ENCODE results near the gene TASP1.
"Not testable (repeated sequence)": the region's sequence is repeated elsewhere in the genome, so short reads cannot be mapped to it uniquely, and the experiment has no call there.

The TASP1 gene

DNA sequence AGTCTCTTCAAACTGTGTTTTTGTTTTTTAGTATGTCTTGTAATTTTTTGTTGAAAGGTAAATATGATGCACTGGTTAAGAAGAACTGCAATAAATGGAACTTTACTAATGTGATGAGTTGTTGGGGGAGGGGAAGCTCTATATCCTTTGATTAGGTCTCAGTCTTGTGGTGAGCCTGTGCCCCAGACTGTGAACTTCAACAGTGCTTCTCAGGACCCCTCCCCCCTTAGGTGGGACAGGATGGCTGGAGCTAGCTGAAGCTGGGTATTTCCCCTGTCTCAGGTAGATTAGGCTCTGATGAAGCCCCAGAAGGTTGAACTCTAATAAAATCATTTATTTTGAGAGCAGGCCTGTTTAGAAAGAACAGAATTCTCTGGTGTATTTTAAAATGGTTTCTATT is 31.4 kb upstream of the TASP1 start:
- H3K9ac ChIP-seq (ENCODE audit: low read length) = no peak overlapping the region
- no peak overlapping the region for H3K4me3 ChIP-seq (ENCODE audit: low read length)
- H3K27ac ChIP-seq (ENCODE audit: low read depth, low read length) = no peak overlapping the region
- H3K27me3 ChIP-seq (ENCODE audit: control insufficient read depth, insufficient read depth, low read length) = peaks cover 3% of the 10 kb centered on the region
- no peaks in the 10 kb centered on the region for H3K4me1 ChIP-seq (ENCODE audit: control insufficient read depth, insufficient read depth, low read length)
- no peaks in the 10 kb centered on the region for H3K36me3 ChIP-seq (ENCODE audit: control insufficient read depth, insufficient read depth, low read length)

DNA sequence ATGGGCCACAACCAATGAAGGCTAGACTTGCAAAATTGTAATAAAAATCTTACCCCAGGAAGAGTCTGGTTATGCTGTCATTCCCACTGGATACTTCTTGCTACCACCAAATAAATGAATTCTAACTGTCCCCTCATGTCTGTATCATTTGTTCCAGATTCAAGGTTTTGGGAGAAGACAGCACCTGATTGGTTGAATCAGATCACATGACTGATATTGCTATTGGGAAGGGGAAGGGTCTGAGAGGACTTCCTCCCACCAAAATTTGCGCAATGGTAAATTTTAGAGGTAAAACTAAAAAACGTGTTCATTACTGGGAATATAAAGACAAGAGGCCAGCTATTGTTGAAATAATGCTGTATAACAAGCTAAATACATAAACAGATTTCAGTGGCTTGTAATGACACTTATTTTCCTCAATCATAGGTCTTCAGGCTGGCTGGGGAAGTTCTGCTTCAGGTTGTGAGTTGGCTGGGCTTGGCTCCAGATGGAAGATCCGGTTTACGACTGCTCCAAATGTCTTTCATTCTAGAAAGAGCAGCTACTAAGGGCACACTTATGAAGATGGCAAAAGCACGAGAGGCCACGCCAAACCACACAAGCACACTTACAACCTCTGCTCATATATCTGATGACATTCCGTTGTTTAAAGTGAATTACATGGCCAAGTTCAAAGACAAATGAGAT is 27.1 kb upstream of the TASP1 start:
- H3K27me3 ChIP-seq (ENCODE audit: control insufficient read depth, insufficient read depth, low read length) = no peaks in the 10 kb centered on the region
- no peaks in the 10 kb centered on the region for H3K4me1 ChIP-seq (ENCODE audit: control insufficient read depth, insufficient read depth, low read length)
- H3K9ac ChIP-seq (ENCODE audit: low read length) = no peak overlapping the region
- no peak overlapping the region for H3K4me3 ChIP-seq (ENCODE audit: low read length)
- H3K36me3 ChIP-seq (ENCODE audit: control insufficient read depth, insufficient read depth, low read length) = no peaks in the 10 kb centered on the region
- H3K27ac ChIP-seq (ENCODE audit: low read depth, low read length) = no peak overlapping the region

DNA sequence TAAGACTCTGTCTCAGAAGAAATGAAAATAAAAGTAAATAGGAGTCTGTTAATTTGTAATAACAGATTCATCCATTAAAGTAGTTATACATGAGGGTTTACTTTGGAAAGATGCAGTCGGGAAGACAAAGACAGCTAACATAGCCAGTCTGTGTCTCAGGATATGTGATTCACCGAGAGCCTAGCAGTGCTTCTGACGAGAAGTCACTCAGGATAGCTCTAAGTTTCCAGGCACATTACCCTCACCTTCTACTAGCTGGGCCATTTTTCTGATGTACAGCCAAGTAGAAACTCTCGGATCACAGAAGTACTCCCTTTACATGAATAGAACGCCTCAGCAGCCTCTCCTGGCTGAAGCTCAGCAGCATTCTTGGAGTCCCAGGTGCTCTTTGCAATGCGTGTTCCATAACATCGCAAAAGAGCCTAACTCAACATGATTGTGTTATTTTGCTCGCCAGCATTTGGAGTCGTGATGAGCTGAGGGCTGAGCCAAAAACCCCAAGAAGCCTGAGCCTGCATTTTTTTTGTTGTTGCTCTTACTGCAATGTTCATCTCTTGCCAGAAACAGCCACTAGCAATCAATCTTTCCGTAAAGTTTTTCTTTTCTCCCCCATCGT is 22.4 kb upstream of the TASP1 start:
- H3K4me1 ChIP-seq (ENCODE audit: control insufficient read depth, insufficient read depth, low read length) = no peaks in the 10 kb centered on the region
- H3K36me3 ChIP-seq (ENCODE audit: control insufficient read depth, insufficient read depth, low read length) = no peaks in the 10 kb centered on the region
- H3K9ac ChIP-seq (ENCODE audit: low read length) = no peak overlapping the region
- H3K27me3 ChIP-seq (ENCODE audit: control insufficient read depth, insufficient read depth, low read length) = no peaks in the 10 kb centered on the region
- H3K27ac ChIP-seq (ENCODE audit: low read depth, low read length) = no peak overlapping the region
- H3K4me3 ChIP-seq (ENCODE audit: low read length) = no peak overlapping the region

GRCh38 chr20:13659288-13659687 is 20.6 kb upstream of the TASP1 start:
- Histone ChIP-seq H3K4me3 (ENCODE audit: low read length) (no peak overlapping the region), H3K4me1 (ENCODE audit: control insufficient read depth, insufficient read depth, low read length) (no peaks in the 10 kb centered on the region), H3K9ac (ENCODE audit: low read length) (no peak overlapping the region), H3K27me3 (ENCODE audit: control insufficient read depth, insufficient read depth, low read length) (no peaks in the 10 kb centered on the region), H3K27ac (ENCODE audit: low read depth, low read length) (no peak overlapping the region), H3K36me3 (ENCODE audit: control insufficient read depth, insufficient read depth, low read length) (no peaks in the 10 kb centered on the region)

DNA sequence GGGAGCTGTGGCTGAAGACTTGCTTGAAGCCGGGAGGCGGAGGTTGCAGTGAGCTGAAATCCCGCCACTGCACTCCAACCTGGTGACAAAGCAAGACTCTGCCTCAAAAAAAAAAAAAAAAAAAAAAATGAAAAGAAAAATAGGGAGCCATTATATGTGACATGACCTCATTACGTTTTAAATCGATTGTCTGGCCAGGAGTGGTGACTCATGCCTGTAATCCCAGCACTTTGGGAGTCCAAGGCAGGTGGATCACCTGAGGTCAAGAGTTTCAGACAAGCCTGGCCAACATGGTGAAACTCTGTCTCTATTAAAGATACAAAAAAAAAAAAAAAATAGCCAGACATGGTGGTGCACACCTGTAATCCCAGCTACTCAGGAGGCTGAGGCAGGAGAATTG is 19.3 kb upstream of the TASP1 start:
- H3K27ac ChIP-seq (ENCODE audit: low read depth, low read length); H3K4me1 ChIP-seq (ENCODE audit: control insufficient read depth, insufficient read depth, low read length); H3K36me3 ChIP-seq (ENCODE audit: control insufficient read depth, insufficient read depth, low read length); H3K4me3 ChIP-seq (ENCODE audit: low read length); H3K27me3 ChIP-seq (ENCODE audit: control insufficient read depth, insufficient read depth, low read length); H3K9ac ChIP-seq (ENCODE audit: low read length): not testable (repeated sequence)

DNA sequence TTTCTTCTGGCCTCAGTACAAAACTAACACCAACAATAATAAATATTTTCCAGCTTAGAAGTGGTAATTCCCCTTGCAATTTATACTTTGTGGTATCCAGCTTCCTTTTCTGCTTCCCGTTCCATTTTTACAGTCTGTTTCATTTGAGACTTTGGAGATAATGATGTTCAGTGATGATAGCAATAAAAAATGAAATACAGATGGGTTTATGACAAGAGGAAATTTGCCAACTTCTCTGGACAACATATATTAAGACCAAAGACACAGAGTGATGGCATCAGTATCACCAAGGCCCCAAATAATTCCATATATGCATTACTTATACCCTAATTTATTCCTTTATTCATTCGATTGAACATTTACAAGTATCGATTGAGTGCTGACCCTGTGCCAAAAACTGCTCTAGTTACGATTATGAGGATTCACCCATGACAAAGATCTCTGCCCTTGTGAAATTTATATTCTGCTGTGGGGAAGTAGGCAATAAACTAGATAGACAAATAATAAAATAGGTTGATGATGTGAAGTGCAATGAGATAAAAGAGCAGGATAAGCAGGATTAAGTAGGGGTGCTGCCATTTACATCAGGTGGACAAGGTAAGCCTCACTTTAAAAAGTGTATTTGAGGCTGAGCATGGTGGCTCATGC is 18.1 kb upstream of the TASP1 start:
- no peaks in the 10 kb centered on the region for H3K4me1 ChIP-seq (ENCODE audit: control insufficient read depth, insufficient read depth, low read length)
- no peaks in the 10 kb centered on the region for H3K36me3 ChIP-seq (ENCODE audit: control insufficient read depth, insufficient read depth, low read length)
- H3K27me3 ChIP-seq (ENCODE audit: control insufficient read depth, insufficient read depth, low read length) = no peaks in the 10 kb centered on the region
- no peak overlapping the region for H3K9ac ChIP-seq (ENCODE audit: low read length)
- no peak overlapping the region for H3K4me3 ChIP-seq (ENCODE audit: low read length)
- no peak overlapping the region for H3K27ac ChIP-seq (ENCODE audit: low read depth, low read length)

GRCh38 chr20:13654463-13655023 is 15.8 kb upstream of the TASP1 start:
- Histone ChIP-seq H3K27ac (ENCODE audit: low read depth, low read length) (no peak overlapping the region), H3K4me1 (ENCODE audit: control insufficient read depth, insufficient read depth, low read length) (no peaks in the 10 kb centered on the region), H3K9ac (ENCODE audit: low read length) (no peak overlapping the region), H3K4me3 (ENCODE audit: low read length) (no peak overlapping the region), H3K36me3 (ENCODE audit: control insufficient read depth, insufficient read depth, low read length) (no peaks in the 10 kb centered on the region), H3K27me3 (ENCODE audit: control insufficient read depth, insufficient read depth, low read length) (no peaks in the 10 kb centered on the region)

DNA sequence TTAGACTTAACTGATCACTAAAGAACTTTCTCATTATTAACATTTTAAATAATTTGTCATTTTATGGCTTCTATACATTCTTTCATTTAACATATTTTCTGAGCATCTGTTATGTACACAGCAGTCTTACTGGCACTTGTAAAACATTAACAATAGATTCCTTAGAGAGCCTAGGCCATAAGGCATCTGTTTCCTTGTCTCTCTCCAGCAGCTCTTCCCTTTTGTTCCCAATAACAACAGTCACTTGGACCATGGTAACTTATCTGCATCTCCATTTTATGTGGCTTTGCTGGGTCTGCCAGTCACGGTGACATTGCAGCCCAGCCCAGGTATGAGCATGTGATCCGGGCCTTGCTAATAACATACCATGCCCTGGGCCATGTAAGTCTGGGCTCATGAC is 11.7 kb upstream of the TASP1 start:
- no peak overlapping the region for H3K27ac ChIP-seq (ENCODE audit: low read depth, low read length)
- no peaks in the 10 kb centered on the region for H3K36me3 ChIP-seq (ENCODE audit: control insufficient read depth, insufficient read depth, low read length)
- no peak overlapping the region for H3K9ac ChIP-seq (ENCODE audit: low read length)
- no peak overlapping the region for H3K4me3 ChIP-seq (ENCODE audit: low read length)
- no peaks in the 10 kb centered on the region for H3K27me3 ChIP-seq (ENCODE audit: control insufficient read depth, insufficient read depth, low read length)
- H3K4me1 ChIP-seq (ENCODE audit: control insufficient read depth, insufficient read depth, low read length) = no peaks in the 10 kb centered on the region

DNA sequence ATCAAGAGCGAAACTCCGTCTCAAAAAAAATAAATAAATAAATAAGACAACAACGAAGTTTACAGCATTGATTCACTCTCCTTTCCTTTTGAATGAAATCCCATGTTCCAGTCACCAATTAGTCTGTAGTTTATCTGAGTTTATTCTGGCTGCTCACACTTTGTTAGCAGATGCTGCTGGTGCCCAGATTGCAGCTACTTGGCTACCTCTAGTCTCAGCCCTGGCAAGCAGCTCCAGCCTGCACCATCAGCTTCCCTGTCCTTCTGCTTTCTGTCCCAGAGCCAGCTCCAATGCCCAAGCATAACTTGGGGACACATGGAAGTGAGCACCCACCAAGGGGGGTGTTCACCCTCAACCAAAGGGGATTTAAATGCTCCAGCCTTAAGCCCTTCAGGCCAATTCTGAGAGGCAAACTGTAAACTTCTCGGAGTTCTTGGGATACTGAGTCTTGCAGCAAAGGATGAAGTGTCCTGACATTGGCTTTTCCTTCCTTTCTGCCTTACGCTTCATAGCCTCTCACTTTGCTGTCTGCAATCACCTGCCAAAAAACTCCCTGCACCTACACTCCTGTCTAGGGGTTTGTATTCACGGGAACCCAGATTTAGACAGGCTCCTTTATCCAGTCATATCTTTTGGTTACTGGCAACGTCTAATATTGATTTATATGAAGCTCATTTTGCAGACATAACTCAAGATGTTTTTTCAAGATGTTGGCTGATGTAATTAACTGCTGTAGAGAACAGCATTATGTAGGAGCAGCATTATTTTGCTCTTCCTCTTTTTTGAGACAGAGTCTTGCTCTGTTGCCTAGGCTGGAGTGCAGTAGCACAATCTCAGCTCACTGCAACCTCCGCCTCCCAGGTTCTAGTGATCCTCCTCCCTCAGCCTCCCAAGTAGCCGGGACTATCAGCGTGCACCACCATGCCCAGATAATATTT is 9.8 kb upstream of the TASP1 start:
- Histone ChIP-seq H3K27ac (ENCODE audit: low read depth, low read length) (no peak overlapping the region), H3K4me1 (ENCODE audit: control insufficient read depth, insufficient read depth, low read length) (no peaks in the 10 kb centered on the region)

DNA sequence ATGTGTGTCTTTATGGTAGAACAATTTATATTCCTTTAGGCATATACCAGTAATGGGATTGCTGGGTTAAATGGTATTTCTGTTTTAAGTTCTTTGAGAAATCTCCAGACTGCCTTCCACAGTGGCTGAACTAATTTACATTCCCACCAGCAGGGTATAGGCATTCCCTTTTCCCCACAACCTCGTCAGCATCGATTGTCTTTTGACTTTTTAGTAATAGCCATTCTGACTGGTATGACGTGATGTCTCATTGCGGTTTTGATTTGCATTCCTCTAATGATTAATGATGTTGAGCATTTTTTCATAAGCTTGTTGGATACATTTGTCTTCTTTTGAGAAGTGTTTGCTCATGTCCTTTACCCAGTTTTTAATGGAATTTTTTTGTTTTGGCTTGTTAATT is 5.3 kb upstream of the TASP1 start:
- no peaks in the 10 kb centered on the region for H3K4me1 ChIP-seq (ENCODE audit: control insufficient read depth, insufficient read depth, low read length)
- no peaks in the 10 kb centered on the region for H3K27me3 ChIP-seq (ENCODE audit: control insufficient read depth, insufficient read depth, low read length)
- H3K27ac ChIP-seq (ENCODE audit: low read depth, low read length) = no peak overlapping the region
- H3K4me3 ChIP-seq (ENCODE audit: low read length) = no peak overlapping the region
- H3K36me3 ChIP-seq (ENCODE audit: control insufficient read depth, insufficient read depth, low read length) = no peaks in the 10 kb centered on the region
- H3K9ac ChIP-seq (ENCODE audit: low read length) = no peak overlapping the region

More for the DNA sequence above, 9.8 kb upstream of the TASP1 start:
- no peak overlapping the region for H3K4me3 ChIP-seq (ENCODE audit: low read length)
- H3K9ac ChIP-seq (ENCODE audit: low read length) = no peak overlapping the region
- no peaks in the 10 kb centered on the region for H3K27me3 ChIP-seq (ENCODE audit: control insufficient read depth, insufficient read depth, low read length)
- H3K36me3 ChIP-seq (ENCODE audit: control insufficient read depth, insufficient read depth, low read length) = no peaks in the 10 kb centered on the region

- H3K36me3 ChIP-seq (ENCODE audit: control insufficient read depth, insufficient read depth, low read length) = no peaks in the 10 kb centered on the region
- no peak overlapping the region for H3K27ac ChIP-seq (ENCODE audit: low read depth, low read length)
- peak overlapping the region; percentile 19 for H3K9ac ChIP-seq (ENCODE audit: low read length)
- H3K4me3 ChIP-seq (ENCODE audit: low read length) = peak overlapping the region; percentile 97
- no peaks in the 10 kb centered on the region for H3K4me1 ChIP-seq (ENCODE audit: control insufficient read depth, insufficient read depth, low read length)
- no peaks in the 10 kb centered on the region for H3K27me3 ChIP-seq (ENCODE audit: control insufficient read depth, insufficient read depth, low read length)
These were observed 392 bp upstream of the TASP1 start for GRCh38 chr20:13639150-13639497.

GRCh38 chr20:13638162-13638495 is 603 bp downstream of the TASP1 start:
- H3K36me3 ChIP-seq (ENCODE audit: control insufficient read depth, insufficient read depth, low read length) = no peaks in the 10 kb centered on the region
- H3K4me3 ChIP-seq (ENCODE audit: low read length) = peak overlapping the region; percentile 97
- no peaks in the 10 kb centered on the region for H3K4me1 ChIP-seq (ENCODE audit: control insufficient read depth, insufficient read depth, low read length)
- H3K27me3 ChIP-seq (ENCODE audit: control insufficient read depth, insufficient read depth, low read length) = no peaks in the 10 kb centered on the region
- H3K9ac ChIP-seq (ENCODE audit: low read length) = peak overlapping the region; percentile 70
- H3K27ac ChIP-seq (ENCODE audit: low read depth, low read length) = no peak overlapping the region
